HG03097 (cell line): ENCODE results near the gene KCNMB2.
"Not testable (repeated sequence)": the region's sequence is repeated elsewhere in the genome, so short reads cannot be mapped to it uniquely, and the experiment has no call there.

Experiments used
- ATAC-seq: cut with Tn5 transposase; IDR thresholded peaks from one replicate; pipeline ENCODE4 v1.9.1; 2021; ENCODE audit not compliant: unreplicated experiment, low FRiP score

Gene KCNMB2

DNA sequence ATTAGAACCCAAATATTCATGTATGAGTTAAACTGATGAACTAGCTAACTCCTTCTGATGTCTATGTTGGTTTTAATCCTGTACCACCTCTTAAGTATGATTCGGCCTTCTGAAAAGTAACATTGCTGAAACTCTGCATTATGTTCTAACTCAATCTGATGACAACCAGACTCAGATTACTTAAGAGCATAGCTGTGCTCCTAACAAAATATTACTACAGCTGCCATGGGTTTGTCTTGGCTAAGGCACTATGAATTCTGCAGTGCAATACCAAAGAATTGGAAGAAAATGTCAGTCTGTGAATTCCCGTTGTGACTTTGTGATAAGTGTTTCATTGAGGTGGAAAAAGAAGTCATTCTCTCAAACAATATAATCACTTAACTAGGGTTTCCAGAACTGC lies 311.0 kb downstream of the KCNMB2 start:
- no peak for ATAC-seq

DNA sequence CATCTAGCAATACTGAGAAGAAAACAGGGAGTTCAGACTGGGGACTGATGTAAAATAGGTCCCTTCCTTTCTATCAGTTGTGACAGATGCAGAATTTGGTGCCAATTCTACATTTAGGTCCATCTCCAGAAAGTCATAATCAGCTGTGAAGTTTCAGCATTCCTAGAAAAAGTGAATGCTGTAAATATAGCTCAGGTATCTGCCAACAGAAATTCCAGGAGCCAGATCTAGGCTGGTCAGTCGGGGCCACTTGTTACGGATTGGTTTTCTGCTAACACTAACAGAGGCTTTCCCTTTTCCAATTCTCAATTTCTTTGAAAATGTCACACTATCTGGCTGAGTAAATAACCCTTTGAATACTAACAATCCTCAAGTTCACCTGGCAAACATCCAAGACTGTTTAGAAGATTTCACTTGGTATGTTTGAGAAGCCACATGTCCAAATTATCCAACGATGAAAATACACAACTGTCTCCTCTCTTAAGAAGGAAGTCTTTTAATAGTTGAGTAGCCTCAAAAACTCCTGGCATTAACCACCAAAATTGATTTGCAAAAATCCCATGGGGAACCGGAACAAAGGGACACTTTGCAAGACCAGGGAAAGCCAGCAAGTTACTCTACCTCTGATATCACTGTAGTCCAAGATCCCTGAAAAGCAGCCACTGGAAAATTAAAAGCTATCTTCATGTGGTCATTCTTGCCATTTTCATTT lies 313.1 kb downstream of the KCNMB2 start:
- no peak for ATAC-seq

GRCh38 chr3:178850450-178851190 lies 314.4 kb downstream of the KCNMB2 start:
- ATAC-seq: no peak

- ATAC-seq: no peak
Measured at GRCh38 chr3:178851564-178851963, 315.3 kb downstream of the KCNMB2 start.

DNA sequence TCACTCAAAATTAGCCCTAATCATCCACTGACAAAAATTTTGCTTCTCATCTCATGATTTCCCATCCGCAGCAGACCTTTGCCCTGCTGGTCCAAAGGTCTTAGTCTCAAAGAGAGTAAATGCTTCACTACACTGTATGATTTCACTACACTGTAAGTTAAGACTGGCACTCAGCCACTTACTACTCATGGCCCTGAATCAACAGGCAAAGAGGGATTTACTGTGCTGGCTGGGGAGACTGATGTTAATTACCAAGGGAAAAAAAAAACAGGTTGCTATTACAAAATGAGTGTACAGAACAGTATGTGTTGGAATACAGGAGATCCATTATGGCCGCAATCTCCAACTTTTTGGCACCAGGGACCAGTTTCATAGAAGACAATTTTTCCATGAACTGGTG lies 320.6 kb downstream of the KCNMB2 start:
- ATAC-seq: no peak

DNA sequence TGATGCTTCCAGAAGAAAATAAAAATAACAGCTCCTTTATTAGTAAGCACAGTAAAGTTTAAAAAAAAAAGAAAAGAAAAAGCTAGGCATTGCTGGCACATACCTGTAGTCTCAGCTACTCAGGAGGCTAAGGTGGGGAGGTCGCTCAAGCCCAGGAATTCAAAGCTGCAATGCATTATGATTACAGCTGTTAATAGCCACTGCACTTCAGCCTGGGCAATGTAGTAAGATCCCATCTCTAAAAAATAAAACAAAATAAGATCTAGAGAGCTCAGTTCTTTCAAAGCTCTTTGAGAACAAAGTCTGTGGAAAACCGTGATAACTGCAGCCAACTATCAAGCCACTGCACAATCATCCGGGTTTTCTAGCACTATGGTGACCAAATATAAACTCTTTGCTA lies 323.1 kb downstream of the KCNMB2 start:
- no peak for ATAC-seq

- ATAC-seq: not testable (repeated sequence)
Measured at GRCh38 chr3:178859900-178860436, 323.7 kb downstream of the KCNMB2 start.

GRCh38 chr3:178868681-178869080 lies 332.4 kb downstream of the KCNMB2 start:
- no peak for ATAC-seq

DNA sequence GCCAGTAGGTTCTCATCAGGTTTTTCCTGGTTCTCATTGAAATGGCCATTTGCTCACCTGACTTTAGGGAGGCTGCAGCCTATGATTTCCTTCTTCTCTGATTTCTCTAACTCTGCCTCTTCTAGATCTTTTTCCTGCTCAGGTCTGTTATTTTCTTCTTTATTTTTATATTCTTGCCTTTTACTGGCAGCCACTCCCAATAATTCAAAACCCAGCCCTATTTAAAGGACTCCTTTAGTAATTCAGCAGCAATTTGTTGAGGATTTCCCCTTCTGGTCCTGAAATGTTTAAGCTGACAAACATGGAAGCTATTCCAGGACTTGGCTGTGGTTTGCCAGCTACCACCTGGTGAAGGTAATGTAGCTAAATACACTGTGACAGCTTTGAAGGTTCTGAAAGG lies 333.8 kb downstream of the KCNMB2 start:
- ATAC-seq: no peak

DNA sequence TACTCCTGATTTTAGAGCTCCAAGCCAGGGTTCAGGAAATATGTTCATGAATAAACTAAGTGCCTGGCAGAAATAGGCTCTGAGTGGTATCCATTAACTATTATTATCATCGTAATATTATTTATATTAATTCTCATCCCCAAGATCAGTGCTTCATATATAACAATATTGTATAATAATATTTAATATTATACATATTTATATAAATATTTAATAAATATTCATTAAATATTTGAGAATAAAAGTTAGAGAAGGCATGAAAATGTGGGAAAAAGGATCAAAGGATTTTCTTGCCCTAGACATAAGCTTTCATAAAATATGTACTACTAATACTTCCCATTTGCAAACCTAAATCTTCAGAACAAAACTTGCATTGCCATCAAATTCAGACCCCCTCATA lies 338.9 kb downstream of the KCNMB2 start:
- no peak for ATAC-seq

GRCh38 chr3:178875836-178876235 lies 339.6 kb downstream of the KCNMB2 start:
- no peak for ATAC-seq

DNA sequence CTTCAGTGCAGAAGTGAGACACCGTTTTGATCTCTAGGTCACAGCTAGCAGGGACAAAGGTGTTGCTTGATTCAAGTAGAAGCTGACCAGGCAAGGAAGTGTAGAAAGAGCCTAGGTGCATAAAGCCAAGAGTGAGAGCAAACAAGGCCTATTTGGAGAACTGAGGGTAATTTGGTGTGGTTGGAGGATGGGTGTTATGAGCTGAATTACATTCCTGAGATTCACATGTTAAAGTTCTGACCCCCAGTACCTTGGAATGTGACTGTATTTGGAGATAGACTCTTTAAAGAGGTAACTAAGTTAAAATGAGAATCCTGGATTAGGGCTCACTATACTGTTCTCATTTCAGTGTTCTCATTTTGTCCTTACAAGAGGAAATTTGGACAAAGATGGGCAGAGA lies 344.0 kb downstream of the KCNMB2 start:
- ATAC-seq: no peak
